K562 (cell line): ENCODE measurements around the gene SLC43A2. TPM values are rescaled to one million over a fixed set of nuclear protein-coding genes. Genes with fewer than 3 reads are reported as not detected.
"Not testable (repeated sequence)": the region's sequence is repeated elsewhere in the genome, so short reads cannot be mapped to it uniquely, and the experiment has no call there.

Experiments used
- ATAC-seq: fragments of 200-7000 bp; cut with Tn5 transposase; 3 replicates; pipeline ENCODE4 v1.9.1; 2020; ENCODE audit warnings: moderate library complexity
- BruUV-seq: library from RNA; stranded (reverse); fragments of 400-500 nt; replicated peaks from 2 replicates; lab custom pipeline; 2021; lab: Mats Ljungman, UMichigan
- CTCF ChIA-PET: fragments of 300-600 bp; formaldehyde crosslinking; extraction: SDS; loops from one replicate; lab custom pipeline; 2021; ENCODE audit warnings: low intra/inter-chr PET ratio; lab: Yijun Ruan, JAX
- POLR2A ChIA-PET: fragments of 300-600, 350-650 bp; sonication (Branson Sonifier 250); formaldehyde crosslinking; extraction: SDS; loops from one replicate; lab custom pipeline; 2021; ENCODE audit warnings: antibody characterized with exemption, inconsistent platforms; lab: Yijun Ruan, JAX
- DNase-seq, 4 experiments: peaks; one replicate each; pipeline versions ENCODE4 v3.0.0 to v3.0.0-alpha.2; 2011 to 2018; ENCODE audit warnings: low spot score in 3 of 4, mixed read lengths in 3 of 4; ENCODE audit errors: extremely low read depth in 1 of 4
- FAIRE-seq: peaks from 2 replicates; lab custom pipeline; 2011; peaks lifted over from hg19 to GRCh38; lab: Jason Lieb, UNC
- H2AFZ ChIP-seq: 2 replicates; pipeline ENCODE4 v1.6.0; 2011; ENCODE audit warnings: low read depth, low read length, control low read depth, inconsistent platforms
- H3K27ac ChIP-seq: fragments of 200-600 bp; 3 replicates; pipeline ENCODE4 v1.8.0; 2011; ENCODE audit warnings: low read depth, mild to moderate bottlenecking, control low read depth, inconsistent platforms, low read length, moderate library complexity, mixed read lengths; ENCODE audit errors: extremely low read depth
- H3K27me3 ChIP-seq, 2 experiments: fragments of 300-600 bp in 1 of 2; 2 replicates in 1 of 2; 3 replicates in 1 of 2; pipeline versions ENCODE4 v1.6.0 to v1.8.0; 2011; ENCODE audit warnings: inconsistent platforms in 2 of 2, low read length in 2 of 2, mild to moderate bottlenecking in 1 of 2, mixed read lengths in 1 of 2, moderate library complexity in 1 of 2; ENCODE audit not compliant: control insufficient read depth in 2 of 2, insufficient read depth in 2 of 2
- H3K36me3 ChIP-seq: fragments of 300-600 bp; 3 replicates; pipeline ENCODE4 v1.8.0; 2011; ENCODE audit warnings: mild to moderate bottlenecking, low read length, inconsistent platforms; ENCODE audit not compliant: control insufficient read depth, insufficient read depth
- H3K4me1 ChIP-seq, 2 experiments: fragments of 200-600 bp in 1 of 2; replicated peaks in 1 of 2; 2 replicates in 1 of 2; 3 replicates in 1 of 2; pipeline versions ENCODE4 v1.5.1 to v1.8.0; 2011; ENCODE audit warnings: inconsistent platforms in 2 of 2, low read length in 2 of 2, mild to moderate bottlenecking in 1 of 2, mixed read lengths in 1 of 2, moderate library complexity in 1 of 2; ENCODE audit not compliant: control insufficient read depth in 2 of 2, insufficient read depth in 2 of 2
- H3K4me2 ChIP-seq: 2 replicates; pipeline ENCODE4 v1.6.1; 2011; ENCODE audit warnings: low read length, control low read depth, inconsistent platforms, mixed read lengths; ENCODE audit not compliant: insufficient read depth
- H3K4me3 ChIP-seq: fragments of 200-600 bp; sonication (generic), shearing (Covaris generic); 2 replicates; pipeline ENCODE4 v1.5.1; 2016; ENCODE audit warnings: control low read depth, inconsistent platforms
- H3K79me2 ChIP-seq: fragments of 200-600 bp; 3 replicates; pipeline ENCODE4 v1.8.0; 2011; ENCODE audit warnings: low read length, inconsistent platforms; ENCODE audit not compliant: control insufficient read depth, insufficient read depth
- H3K9ac ChIP-seq, 2 experiments: 2 replicates each; pipeline versions ENCODE4 v1.6.0 to v1.6.1; 2011; ENCODE audit warnings: low read depth in 2 of 2, low read length in 2 of 2, control low read depth in 1 of 2, inconsistent platforms in 1 of 2, mild to moderate bottlenecking in 1 of 2, mixed read lengths in 1 of 2; ENCODE audit not compliant: insufficient read depth in 1 of 2
- H3K9me1 ChIP-seq: one replicate; pipeline ENCODE4 v1.6.0; 2011; ENCODE audit warnings: inconsistent platforms, mild to moderate bottlenecking, low read length, moderate library complexity; ENCODE audit not compliant: control insufficient read depth, insufficient read depth
- H3K9me3 ChIP-seq: replicated peaks from 2 replicates; pipeline ENCODE4 v1.5.1; 2011; ENCODE audit warnings: low read depth, low read length, inconsistent platforms; ENCODE audit not compliant: control insufficient read depth, insufficient read depth
- H4K20me1 ChIP-seq: replicated peaks from 2 replicates; pipeline ENCODE4 v1.6.1; 2011; ENCODE audit warnings: low read length, inconsistent platforms, mixed read lengths; ENCODE audit not compliant: control insufficient read depth, insufficient read depth
- CEBPG ChIP-seq, 3 experiments: fragments of 200-800 bp in 1 of 3; sonication (Bioruptor generic) in 1 of 3; sonication (generic) in 1 of 3; formaldehyde crosslinking in 1 of 3; IDR thresholded peaks in 2 of 3; conservative IDR thresholded peaks in 1 of 3; 2 replicates each; pipeline versions ENCODE4 v1.6.1 to v1.8.0; 2016 to 2022; ENCODE audit warnings: missing compliant biosample characterization in 2 of 3, missing genetic modification characterization in 2 of 3, mild to moderate bottlenecking in 1 of 3, missing genetic modification reagents in 1 of 3
- ELF2 ChIP-seq: fragments of 250-450 bp; sonication (Bioruptor Pico); IDR thresholded peaks from 2 replicates; pipeline ENCODE4 v1.5.0; 2021; ENCODE audit warnings: mild to moderate bottlenecking
- FOSL1 ChIP-seq: fragments of 200-800 bp; sonication (Bioruptor generic); conservative IDR thresholded peaks from 2 replicates; pipeline ENCODE4 v1.6.1; 2016; ENCODE audit warnings: missing genetic modification characterization, missing compliant biosample characterization
- HEY1 ChIP-seq: fragments of 250-450 bp; sonication (Bioruptor Pico); IDR thresholded peaks from 2 replicates; pipeline ENCODE4 v1.5.0; 2020; ENCODE audit warnings: mild to moderate bottlenecking, moderate library complexity, borderline replicate concordance
- MED1 ChIP-seq: sonication (generic); formaldehyde crosslinking; IDR thresholded peaks from 2 replicates; pipeline ENCODE4 v1.8.1; 2023; ENCODE audit warnings: missing genetic modification reagents, borderline replicate concordance
- TCF7L2 ChIP-seq: fragments of 150-350 bp; IDR thresholded peaks from 2 replicates; pipeline ENCODE4 v1.6.1; 2016; ENCODE audit warnings: low read depth, mild to moderate bottlenecking, low read length, moderate library complexity
- WGBS: fragments of 100-300 bp; shearing (Covaris generic); methylation state at CpG from one replicate; pipeline ENCODE4 v1.1.6; 2016; ENCODE audit warnings: low coverage, mixed read lengths; ENCODE audit not compliant: insufficient coverage; ENCODE audit errors: missing lambda C conversion rate; 5-methylcytosine and 5-hydroxymethylcytosine counted together
- in situ Hi-C: fragments of 300-500 bp; cut with MboI; formaldehyde crosslinking; loops from 4 replicates; pipeline ENCODE4 v1.15.0; 2018; ENCODE audit warnings: inconsistent platforms, mixed read lengths
- intact Hi-C: fragments of 100-400 bp; cut with micrococcal nuclease; formaldehyde crosslinking; loops from 2 replicates; pipeline ENCODE4 v1.14.2; 2022
- polyA plus RNA-seq, 8 experiments: library from polyadenylated mRNA; depleted of rRNA in 4 of 8; stranded (reverse) in 5 of 8; unstranded in 3 of 8; fragments of >200 nt; fragmentation: Nextera tagmentation in 2 of 8; fragmentation: Illumina TruSeq in 1 of 8; extraction: Ambion mirVana in 2 of 8; extraction: Trizol in 1 of 8; gene quantifications; 2 replicates each; pipeline versions ENCODE4 v1.2.1 to v1.2.3, GENCODE V29; 2011 to 2014; ENCODE audit warnings: inconsistent platforms in 1 of 8, missing spikeins in 1 of 8
- total RNA-seq, 7 experiments: library from RNA; depleted of rRNA in 6 of 7; stranded (reverse); fragments of >200 nt in 6 of 7; fragmentation: Illumina TruSeq in 2 of 7; extraction: Trizol in 2 of 7; gene quantifications; 2 replicates each; pipeline versions ENCODE4 v1.2.1 to v1.2.3, GENCODE V29; 2011 to 2021; ENCODE audit warnings: low replicate concordance in 1 of 7
- TF ChIP-seq, protein P1 (sequence below), 2 experiments: fragments of 450-650 bp in 1 of 2; sonication (generic) in 1 of 2; formaldehyde crosslinking in 1 of 2; IDR thresholded peaks in 1 of 2; conservative IDR thresholded peaks in 1 of 2; 2 replicates each; pipeline versions ENCODE4 v1.6.1 to v1.8.1; 2016 to 2023; ENCODE audit warnings: mild to moderate bottlenecking in 2 of 2, moderate library complexity in 2 of 2, inconsistent platforms in 1 of 2, missing genetic modification reagents in 1 of 2

Gene SLC43A2
- total and polyA plus RNA-seq, 9 of the 15 experiments (the other 6 are each of a cell fraction or from before 2014, with no cell fraction given), result 0.03 to 10.2 (median 3.6) TPM

- Histone ChIP-seq H3K4me3 (no peak overlapping the region), H3K9me3 (no peaks in the 10 kb centered on the region), H3K27ac (no peak overlapping the region), H3K9me1 (no peaks in the 10 kb centered on the region), H4K20me1 (no peaks in the 10 kb centered on the region), H3K9ac (no peak overlapping the region), H3K79me2 (no peaks in the 10 kb centered on the region), H3K36me3 (peaks cover 52% of the 10 kb centered on the region; the same call in 2 of the 3 replicates), H3K4me2 (no peak overlapping the region), H3K27me3 (no peaks in the 10 kb centered on the region), H3K4me1 (no peaks in the 10 kb centered on the region; a peak in 1 of 5 replicates), H2AFZ (no peak overlapping the region)
- ChIA-PET POLR2A (interaction anchor here (0.6 kb wide), 1 partner anchor 94 kb away, joined by 4 read pairs; no protein-coding TSS in a partner anchor), CTCF (no interaction called here)
- intact Hi-C loops (no loop called here), in situ Hi-C loops (no loop called here)
- no peak for ATAC-seq
- BruUV-seq, result no TSS peak
- no peak for TF ChIP-seq CEBPG (CRISPR knock-in tag; IDR thresholded peaks at IDR 0.05)
- peak in 1 of 2 experiments; percentile 74; a peak in 2 of 4 replicates for TF ChIP-seq CEBPG (tag; conservative IDR thresholded peaks at IDR 0.05 in 1 of 2, IDR thresholded peaks at IDR 0.05 in 1 of 2)
- no peak for TF ChIP-seq MED1
- no peak for TF ChIP-seq TCF7L2
- no peak for TF ChIP-seq ELF2 (CRISPR knock-in tag)
- TF ChIP-seq, protein P1, sequence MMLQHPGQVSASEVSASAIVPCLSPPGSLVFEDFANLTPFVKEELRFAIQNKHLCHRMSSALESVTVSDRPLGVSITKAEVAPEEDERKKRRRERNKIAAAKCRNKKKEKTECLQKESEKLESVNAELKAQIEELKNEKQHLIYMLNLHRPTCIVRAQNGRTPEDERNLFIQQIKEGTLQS (IDR thresholded peaks at IDR 0.05), result peak; percentile 34; the same call in 1 of the 2 replicates
- TF ChIP-seq, protein P1 (CRISPR knock-in tag; conservative IDR thresholded peaks at IDR 0.05), result no peak
- TF ChIP-seq FOSL1, result no peak
- TF ChIP-seq HEY1, result no peak
- no peak for FAIRE-seq
- WGBS, result 25% methylated on average over 2 of the region's 2 CpGs
- no peak for DNase-seq
Measured at GRCh38 chr17:1529863-1530262, 98.8 kb downstream of the SLC43A2 start.

- H3K9ac ChIP-seq, BruUV-seq, ATAC-seq, H3K4me3 ChIP-seq, intact Hi-C loops, CTCF ChIA-PET, H3K9me1 ChIP-seq, FAIRE-seq, H3K4me1 ChIP-seq, H3K9me3 ChIP-seq, in situ Hi-C loops, H3K27ac ChIP-seq, H3K79me2 ChIP-seq, H3K4me2 ChIP-seq, H4K20me1 ChIP-seq, DNase-seq, H3K27me3 ChIP-seq, H2AFZ ChIP-seq: not testable (repeated sequence)
- 68% methylated on average over 4 of the region's 4 CpGs for WGBS
- H3K36me3 ChIP-seq, result peaks cover 25% of the 10 kb centered on the region; the same call in 2 of the 3 replicates
- POLR2A ChIA-PET, result interaction anchor here (0.6 to 2.4 kb wide), 4 partner anchors 11 to 123 kb away, joined by 3 to 9 read pairs (median 3); partner anchors contain the start of genes INPP5K and RILP
Measured at GRCh38 chr17:1526876-1527275, 101.8 kb downstream of the SLC43A2 start.
